ENCODE results near the gene C10orf90.

DNA sequence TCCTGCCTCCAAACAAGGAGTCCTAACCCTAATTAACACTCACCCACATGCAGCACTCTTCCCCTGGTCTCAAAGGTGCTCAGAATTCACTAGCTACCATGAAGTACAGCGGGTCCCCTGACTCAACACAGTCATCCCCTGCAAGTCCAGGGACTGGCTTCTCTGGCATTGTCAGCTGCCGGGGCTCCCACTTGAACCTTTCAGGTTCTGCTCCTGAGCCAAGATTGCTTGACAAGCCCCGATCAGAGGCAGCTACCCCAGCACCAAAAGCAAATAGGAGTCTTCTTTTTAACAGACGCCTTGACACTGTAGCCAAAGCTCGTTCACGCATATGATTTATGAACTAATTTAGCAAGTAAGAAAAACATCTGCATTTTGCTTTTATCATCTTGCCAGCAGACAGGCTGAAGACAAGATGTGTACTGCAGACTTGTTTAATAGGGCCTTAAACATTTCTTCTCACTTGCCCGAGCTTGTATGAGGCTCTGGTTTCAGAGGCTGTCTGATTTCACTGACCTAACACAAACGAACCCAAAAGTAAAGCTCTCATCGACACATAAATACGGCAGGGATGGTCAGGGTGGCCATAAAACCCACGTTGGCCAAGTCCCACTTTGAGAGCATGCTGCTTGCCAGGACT, 214.6 kb downstream of the C10orf90 start:
- TF ChIP-seq, protein P1, sequence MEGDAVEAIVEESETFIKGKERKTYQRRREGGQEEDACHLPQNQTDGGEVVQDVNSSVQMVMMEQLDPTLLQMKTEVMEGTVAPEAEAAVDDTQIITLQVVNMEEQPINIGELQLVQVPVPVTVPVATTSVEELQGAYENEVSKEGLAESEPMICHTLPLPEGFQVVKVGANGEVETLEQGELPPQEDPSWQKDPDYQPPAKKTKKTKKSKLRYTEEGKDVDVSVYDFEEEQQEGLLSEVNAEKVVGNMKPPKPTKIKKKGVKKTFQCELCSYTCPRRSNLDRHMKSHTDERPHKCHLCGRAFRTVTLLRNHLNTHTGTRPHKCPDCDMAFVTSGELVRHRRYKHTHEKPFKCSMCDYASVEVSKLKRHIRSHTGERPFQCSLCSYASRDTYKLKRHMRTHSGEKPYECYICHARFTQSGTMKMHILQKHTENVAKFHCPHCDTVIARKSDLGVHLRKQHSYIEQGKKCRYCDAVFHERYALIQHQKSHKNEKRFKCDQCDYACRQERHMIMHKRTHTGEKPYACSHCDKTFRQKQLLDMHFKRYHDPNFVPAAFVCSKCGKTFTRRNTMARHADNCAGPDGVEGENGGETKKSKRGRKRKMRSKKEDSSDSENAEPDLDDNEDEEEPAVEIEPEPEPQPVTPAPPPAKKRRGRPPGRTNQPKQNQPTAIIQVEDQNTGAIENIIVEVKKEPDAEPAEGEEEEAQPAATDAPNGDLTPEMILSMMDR (IDR thresholded peaks at IDR 0.05) = no peak
- TF ChIP-seq POLR2A (IDR thresholded peaks at IDR 0.05) = no peak

Data from Peyer's patch (tissue), 4 donors.